ENCODE measurements around the gene MYL7. TPM values are rescaled to one million over a fixed set of nuclear protein-coding genes. Genes with fewer than 3 reads are reported as not detected.
"Not testable (repeated sequence)": the region's sequence is repeated elsewhere in the genome, so short reads cannot be mapped to it uniquely, and the experiment has no call there.

Gene MYL7
- total RNA-seq (2014; rRNA removed; shearing (Covaris generic)), result not detected in 2 replicates

- DNase-seq (ENCODE audit: low read depth), result no peak
These were observed at the start of gene MYL7 for GRCh38 chr7:44141221-44141850. Gene MYL7, minus strand, starts transcription at chr7:44141332. Its CDS starts 27 bp downstream, at chr7:44141305.

- DNase-seq (ENCODE audit: low read depth), result no peak
These were observed 49.1 kb upstream of the MYL7 start for GRCh38 chr7:44189993-44190872.

GRCh38 chr7:44189286-44189992, 48.3 kb upstream of the MYL7 start, which contains the start of gene GCK:
Gene GCK, minus strand, starts transcription at chr7:44189439. Its CDS starts 486 bp downstream, at chr7:44188953.
- no peak for DNase-seq (ENCODE audit: low read depth)

- DNase-seq (ENCODE audit: low read depth), result no peak
These were observed 47.5 kb upstream of the MYL7 start for GRCh38 chr7:44188480-44189225.

GRCh38 chr7:44187636-44188416, 46.7 kb upstream of the MYL7 start:
- DNase-seq (ENCODE audit: low read depth), result no peak

GRCh38 chr7:44186736-44187135, 45.6 kb upstream of the MYL7 start:
- no peak for DNase-seq (ENCODE audit: low read depth)

- DNase-seq (ENCODE audit: low read depth), result no peak
These were observed 44.6 kb upstream of the MYL7 start for GRCh38 chr7:44185729-44186128.

- peak; percentile 50 for DNase-seq (ENCODE audit: low read depth)
These were observed 43.8 kb upstream of the MYL7 start for GRCh38 chr7:44184873-44185446.

- peak; percentile 99 for DNase-seq (ENCODE audit: low read depth)
These were observed 43.2 kb upstream of the MYL7 start for GRCh38 chr7:44184206-44184872.

- DNase-seq (ENCODE audit: low read depth), result no peak
These were observed 42.3 kb upstream of the MYL7 start for GRCh38 chr7:44183386-44183785.

- DNase-seq (ENCODE audit: low read depth), result no peak
These were observed 41.7 kb upstream of the MYL7 start for GRCh38 chr7:44182827-44183226.

- DNase-seq (ENCODE audit: low read depth), result no peak
These were observed 39.5 kb upstream of the MYL7 start for GRCh38 chr7:44180631-44181030.

- DNase-seq (ENCODE audit: low read depth), result peak; percentile 88
These were observed 36.5 kb upstream of the MYL7 start for GRCh38 chr7:44177570-44178131.

GRCh38 chr7:44176486-44176885, 35.4 kb upstream of the MYL7 start:
- no peak for DNase-seq (ENCODE audit: low read depth)

GRCh38 chr7:44175730-44176129, 34.6 kb upstream of the MYL7 start:
- DNase-seq (ENCODE audit: low read depth), result no peak

- DNase-seq (ENCODE audit: low read depth), result not testable (repeated sequence)
These were observed 33.5 kb upstream of the MYL7 start for GRCh38 chr7:44174694-44174948.

GRCh38 chr7:44173911-44174693, 33.0 kb upstream of the MYL7 start:
- DNase-seq (ENCODE audit: low read depth), result no peak

- no peak for DNase-seq (ENCODE audit: low read depth)
These were observed 31.8 kb upstream of the MYL7 start for GRCh38 chr7:44172803-44173424.

- no peak for DNase-seq (ENCODE audit: low read depth)
These were observed 31.2 kb upstream of the MYL7 start for GRCh38 chr7:44172352-44172751.
